ENCODE results near the gene CWC27.

- TF ChIP-seq EZH2 (IDR thresholded peaks at IDR 0.05) (no peak), EZH2phosphoT487 (IDR thresholded peaks at IDR 0.05) (no peak)
- TF ChIP-seq, protein P1, sequence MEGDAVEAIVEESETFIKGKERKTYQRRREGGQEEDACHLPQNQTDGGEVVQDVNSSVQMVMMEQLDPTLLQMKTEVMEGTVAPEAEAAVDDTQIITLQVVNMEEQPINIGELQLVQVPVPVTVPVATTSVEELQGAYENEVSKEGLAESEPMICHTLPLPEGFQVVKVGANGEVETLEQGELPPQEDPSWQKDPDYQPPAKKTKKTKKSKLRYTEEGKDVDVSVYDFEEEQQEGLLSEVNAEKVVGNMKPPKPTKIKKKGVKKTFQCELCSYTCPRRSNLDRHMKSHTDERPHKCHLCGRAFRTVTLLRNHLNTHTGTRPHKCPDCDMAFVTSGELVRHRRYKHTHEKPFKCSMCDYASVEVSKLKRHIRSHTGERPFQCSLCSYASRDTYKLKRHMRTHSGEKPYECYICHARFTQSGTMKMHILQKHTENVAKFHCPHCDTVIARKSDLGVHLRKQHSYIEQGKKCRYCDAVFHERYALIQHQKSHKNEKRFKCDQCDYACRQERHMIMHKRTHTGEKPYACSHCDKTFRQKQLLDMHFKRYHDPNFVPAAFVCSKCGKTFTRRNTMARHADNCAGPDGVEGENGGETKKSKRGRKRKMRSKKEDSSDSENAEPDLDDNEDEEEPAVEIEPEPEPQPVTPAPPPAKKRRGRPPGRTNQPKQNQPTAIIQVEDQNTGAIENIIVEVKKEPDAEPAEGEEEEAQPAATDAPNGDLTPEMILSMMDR (IDR thresholded peaks at IDR 0.05): no peak
These were observed 9.8 kb upstream of the CWC27 start for GRCh38 chr5:64758901-64759300.
